Heart right ventricle (tissue), 16 donors: ENCODE results near the gene KRT40. TPM values are rescaled to one million over a fixed set of nuclear protein-coding genes. Genes with fewer than 3 reads are reported as not detected.

ENCODE experiments used
- ATAC-seq, 8 donors: fragments of 200-7000 bp; cut with Tn5 transposase; one replicate each; pipeline ENCODE4 v1.9.1; 2020; ENCODE audit warnings: mild to moderate bottlenecking in 8 of 8, moderate library complexity in 8 of 8, moderate number of reproducible peaks in 1 of 8
- DNase-seq, 2 donors: peaks; one replicate each; pipeline ENCODE4 v3.0.0-alpha.2; 2020
- H3K27ac ChIP-seq, 10 donors: fragments of 200-600 bp; sonication (generic) in 2 of 10; one replicate each; pipeline versions ENCODE4 v1.5.0 to v1.8.0; 2020 to 2022; ENCODE audit warnings: mild to moderate bottlenecking in 3 of 10
- H3K27me3 ChIP-seq, 7 donors: fragments of 200-600 bp; one replicate each; pipeline ENCODE4 v1.8.0; 2021 to 2022; ENCODE audit warnings: mild to moderate bottlenecking in 2 of 7
- H3K36me3 ChIP-seq, 9 donors: fragments of 200-600 bp; sonication (generic) in 1 of 9; one replicate each; pipeline versions ENCODE4 v1.5.0 to v1.8.0; 2020 to 2022; ENCODE audit warnings: mild to moderate bottlenecking in 2 of 9
- H3K4me1 ChIP-seq, 9 donors: fragments of 200-600 bp; sonication (generic) in 1 of 9; one replicate each; pipeline versions ENCODE4 v1.5.0 to v1.8.0; 2020 to 2022; ENCODE audit warnings: mild to moderate bottlenecking in 4 of 9
- H3K4me3 ChIP-seq, 10 donors: fragments of 200-600 bp; sonication (generic) in 2 of 10; one replicate each; pipeline versions ENCODE4 v1.5.0 to v1.8.0; 2020 to 2022; ENCODE audit warnings: mild to moderate bottlenecking in 7 of 10, moderate library complexity in 2 of 10
- H3K9me3 ChIP-seq, 11 donors: fragments of 200-600 bp in 10 of 11; sonication (generic) in 2 of 11; one replicate each; pipeline versions ENCODE4 v1.5.0 to v1.8.0; 2013 to 2022; ENCODE audit warnings: mild to moderate bottlenecking in 2 of 11, control low read depth in 1 of 11, moderate library complexity in 1 of 11
- CTCF ChIP-seq, 9 donors: fragments of 200-600 bp; sonication (generic) in 2 of 9; IDR thresholded peaks; one replicate each; pipeline versions ENCODE4 v1.5.0 to v1.8.0; 2021 to 2022; ENCODE audit warnings: antibody characterized with exemption in 9 of 9, mild to moderate bottlenecking in 5 of 9, moderate library complexity in 1 of 9
- WGBS, 2 donors: extraction: QIAGEN DNeasy Blood & Tissue Kit; methylation state at CpG; one replicate each; pipeline ENCODE4 v1.1.7; 2013; ENCODE audit warnings: inconsistent platforms in 1 of 2; 5-methylcytosine and 5-hydroxymethylcytosine counted together
- intact Hi-C, 10 donors: fragments of 100-400 bp; cut with DNase I; formaldehyde crosslinking; loops; one replicate each; pipeline versions ENCODE4 v1.11.1 to v1.14.2; 2022
- polyA plus RNA-seq, 2 donors: library from polyadenylated mRNA; stranded (reverse); fragments of 200-250 nt; gene quantifications; one replicate each; pipeline ENCODE4 v1.2.3, GENCODE V29; 2013
- total RNA-seq, 10 donors: library from RNA; stranded (reverse); fragmentation: NEBNext Ultra II Directional in 3 of 10; extraction: Animal tissue kit (Norgen Biotek cat#: 25700) in 3 of 10; gene quantifications; one replicate each; pipeline versions ENCODE4 v1.2.1 to v1.2.4, GENCODE V29; 2021 to 2023
- donor health status: Arrhythmogenic right ventricular cardiomyopathy.
- donor health status: ischemic (EF 13 %, LVEDD 7.1; RV severe dilation, severe dysfunction).
- donor health status: healthy with polysubstance abuse.
- donor health status: DM: no; HTN: yes; CAD: no.
- donor health status: DM: no; HTN: no; CAD: no.
- donor health status: ischemic (EF 25% LVEDD 6.9; RV normal size, moderate dysfunction).
- donor health status: ischemic (EF 25% LVEDD 5.7; RV mildly dilated, moderate dysfunction).
- donor health status: healthy.
- donor health status: DM: yes; HTN: yes; CAD: no.
- donor health status: Ischemic cardiomyopathy.
- donor health status: ischemic (EF 35%, LVEDD 5.7; RV mildly dilated, moderate dysfunction).
- donor health status: nonischemic (EF 11% LVEDD 7.7; RV severe dilation, severe dysfunction).
- donor health status: DM: yes; HTN: yes; CAD: no.
- donor health status: PGD.
- donor health status: ischemic (EF 29% LVEDD 5.4; RV normal size, mild dysfunction).
- donor health status: nonischemic (EF 23%, LVEDD 6.1; RV moderate dilation, normal function).

The KRT40 gene
- total and polyA plus RNA-seq, 12 donors = not detected

GRCh38 chr17:40962059-40962561 is 22.0 kb downstream of the KRT40 start:
- 87 to 89% methylated on average over 4 of the region's 4 CpGs for WGBS, 2 donors
- TF ChIP-seq CTCF (IDR thresholded peaks at IDR 0.05) = no peak
- H3K36me3 ChIP-seq = no peaks in the 10 kb centered on the region
- H3K4me3 ChIP-seq = no peak overlapping the region
- no peaks in the 10 kb centered on the region for H3K9me3 ChIP-seq
- ATAC-seq (no peak), DNase-seq (no peak)
- H3K27me3 ChIP-seq = peaks cover 0 to 22% (median 5%) of the 10 kb centered on the region in 7 donors
- H3K27ac ChIP-seq = no peak overlapping the region
- intact Hi-C loops = no loop called here
- H3K4me1 ChIP-seq = no peaks in the 10 kb centered on the region

GRCh38 chr17:40961591-40961990 is 22.5 kb downstream of the KRT40 start:
- TF ChIP-seq CTCF (IDR thresholded peaks at IDR 0.05) = no peak
- H3K27ac ChIP-seq = no peak overlapping the region
- H3K27me3 ChIP-seq = peaks cover 0 to 17% (median 5%) of the 10 kb centered on the region in 7 donors
- no peaks in the 10 kb centered on the region for H3K9me3 ChIP-seq
- WGBS, 2 donors = 85 to 98% methylated on average over 1 of the region's 1 CpG
- DNase-seq (no peak), ATAC-seq (no peak)
- intact Hi-C loops = no loop called here
- H3K36me3 ChIP-seq = no peaks in the 10 kb centered on the region
- H3K4me3 ChIP-seq = no peak overlapping the region
- H3K4me1 ChIP-seq = no peaks in the 10 kb centered on the region

- no peaks in the 10 kb centered on the region for H3K4me1 ChIP-seq
- H3K9me3 ChIP-seq = no peaks in the 10 kb centered on the region
- no peak for TF ChIP-seq CTCF (IDR thresholded peaks at IDR 0.05)
- H3K27ac ChIP-seq = no peak overlapping the region
- H3K36me3 ChIP-seq = no peaks in the 10 kb centered on the region
- H3K27me3 ChIP-seq = peaks cover 0 to 17% (median 8%) of the 10 kb centered on the region in 7 donors
- no peak overlapping the region for H3K4me3 ChIP-seq
- intact Hi-C loops = no loop called here
- no peak for ATAC-seq
- WGBS, 2 donors = 36 to 43% methylated on average over 10 of the region's 10 CpGs
- DNase-seq = no peak
These were observed 24.0 kb downstream of the KRT40 start for GRCh38 chr17:40960144-40960543.

GRCh38 chr17:40958086-40958953 is 25.8 kb downstream of the KRT40 start:
- no peak overlapping the region for H3K4me3 ChIP-seq
- no peak for TF ChIP-seq CTCF (IDR thresholded peaks at IDR 0.05)
- 75 to 78% methylated on average over 12 of the region's 12 CpGs for WGBS, 2 donors

More at GRCh38 chr17:40958086-40958953, 25.8 kb downstream of the KRT40 start:
- Histone ChIP-seq H3K27ac (no peak overlapping the region), H3K9me3 (no peaks in the 10 kb centered on the region), H3K27me3 (peaks cover 0 to 23% (median 17%) of the 10 kb centered on the region in 7 donors), H3K4me1 (no peaks in the 10 kb centered on the region), H3K36me3 (no peaks in the 10 kb centered on the region)
- intact Hi-C loops = no loop called here
- DNase-seq = no peak
- ATAC-seq = no peak
